Dedifferentiated amniotic fluid mesenchymal stem cell (primary cell): ENCODE results near the gene SAMD4A.

Experiments used
- DNase-seq: peaks from one replicate; pipeline ENCODE4 v3.0.0-alpha.2; 2016; ENCODE audit errors: extremely low spot score

SAMD4A gene

GRCh38 chr14:54654605-54655004 is 87.7 kb downstream of the SAMD4A start:
- no peak for DNase-seq

GRCh38 chr14:54658836-54659235 is 91.9 kb downstream of the SAMD4A start:
- DNase-seq = no peak

- DNase-seq = no peak
Measured at GRCh38 chr14:54659365-54659764, 92.4 kb downstream of the SAMD4A start.

- no peak for DNase-seq
Measured at GRCh38 chr14:54660604-54661111, 93.7 kb downstream of the SAMD4A start.

- DNase-seq = no peak
Measured at GRCh38 chr14:54662491-54663133, 95.7 kb downstream of the SAMD4A start.

GRCh38 chr14:54664961-54665360 is 98.0 kb downstream of the SAMD4A start:
- no peak for DNase-seq

- no peak for DNase-seq
Measured at GRCh38 chr14:54665946-54666345, 99.0 kb downstream of the SAMD4A start.

GRCh38 chr14:54667026-54667744 is 100.3 kb downstream of the SAMD4A start:
- DNase-seq = no peak

GRCh38 chr14:54667764-54668163 is 100.8 kb downstream of the SAMD4A start:
- DNase-seq = no peak

GRCh38 chr14:54669721-54670561 is 103.0 kb downstream of the SAMD4A start:
- DNase-seq = no peak

- no peak for DNase-seq
Measured at GRCh38 chr14:54671537-54671936, 104.6 kb downstream of the SAMD4A start.

- DNase-seq = no peak
Measured at GRCh38 chr14:54672181-54672580, 105.3 kb downstream of the SAMD4A start.

- no peak for DNase-seq
Measured at GRCh38 chr14:54672688-54673087, 105.8 kb downstream of the SAMD4A start.

- no peak for DNase-seq
Measured at GRCh38 chr14:54673193-54674045, 106.5 kb downstream of the SAMD4A start.

- DNase-seq = no peak
Measured at GRCh38 chr14:54674046-54674741, 107.3 kb downstream of the SAMD4A start.

GRCh38 chr14:54675236-54676128 is 108.6 kb downstream of the SAMD4A start:
- no peak for DNase-seq

- DNase-seq = peak; percentile 95
Measured at GRCh38 chr14:54676812-54677708, 110.1 kb downstream of the SAMD4A start.

GRCh38 chr14:54680651-54681050 is 113.7 kb downstream of the SAMD4A start:
- no peak for DNase-seq

GRCh38 chr14:54681811-54682261 is 114.9 kb downstream of the SAMD4A start:
- no peak for DNase-seq
